ENCODE results near the gene CDK2.
A peak's percentile ranks its signal among the peaks of the same experiment; 100 is the strongest.
"Not testable (repeated sequence)": the region's sequence is repeated elsewhere in the genome, so short reads cannot be mapped to it uniquely, and the experiment has no call there.

CDK2 gene

DNA sequence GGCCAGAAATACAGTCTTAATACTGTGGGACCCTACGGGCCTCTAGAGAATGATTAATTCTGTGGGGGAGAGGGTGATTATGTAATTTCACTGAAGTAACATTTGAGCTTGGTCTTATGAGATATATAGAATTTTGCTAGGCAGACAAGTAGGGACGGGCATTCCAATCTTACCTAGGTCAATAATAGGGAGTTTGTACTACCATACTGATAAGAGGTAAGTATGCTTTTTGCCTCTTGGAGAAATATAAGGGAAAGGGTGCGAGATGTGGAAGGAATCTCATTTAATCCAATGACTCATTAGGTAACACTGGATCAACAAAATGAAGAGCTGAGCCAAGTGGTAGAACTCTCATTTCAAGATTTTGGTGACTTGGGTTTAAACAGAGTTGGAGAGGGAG, 12.4 kb downstream of the CDK2 start:
- DNase-seq (ENCODE audit: low read depth): no peak

- not testable (repeated sequence) for DNase-seq (ENCODE audit: low read depth)
Observed at GRCh38 chr12:55981882-55982281, 15.3 kb downstream of the CDK2 start.

GRCh38 chr12:55982319-55982936, 15.8 kb downstream of the CDK2 start:
- no peak for DNase-seq (ENCODE audit: low read depth)

- no peak for DNase-seq (ENCODE audit: low read depth)
Observed at GRCh38 chr12:55983232-55983842, 16.7 kb downstream of the CDK2 start.

DNA sequence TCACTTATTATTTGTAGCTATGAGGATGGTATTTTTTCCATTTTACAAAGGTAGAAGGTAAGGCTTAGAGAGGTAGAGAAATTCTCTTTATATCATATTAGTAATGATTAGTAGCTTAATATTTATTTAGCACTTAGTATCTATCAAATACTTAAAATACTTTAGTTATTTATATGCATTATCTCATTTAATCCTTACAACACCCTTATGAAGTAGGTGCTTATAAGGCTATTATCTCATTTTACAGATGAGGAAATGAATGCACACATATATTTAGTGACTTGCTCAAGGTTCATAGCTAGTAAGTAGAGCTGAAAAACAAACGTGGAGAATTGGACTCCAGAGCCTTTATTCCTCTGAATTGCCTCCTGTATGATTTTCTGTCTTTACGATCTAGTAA, 18.2 kb downstream of the CDK2 start:
- no peak for DNase-seq (ENCODE audit: low read depth)

- no peak for DNase-seq (ENCODE audit: low read depth)
Observed at GRCh38 chr12:55985341-55985740, 18.7 kb downstream of the CDK2 start.

GRCh38 chr12:55985976-55986375, 19.3 kb downstream of the CDK2 start:
- DNase-seq (ENCODE audit: low read depth): not testable (repeated sequence)

DNA sequence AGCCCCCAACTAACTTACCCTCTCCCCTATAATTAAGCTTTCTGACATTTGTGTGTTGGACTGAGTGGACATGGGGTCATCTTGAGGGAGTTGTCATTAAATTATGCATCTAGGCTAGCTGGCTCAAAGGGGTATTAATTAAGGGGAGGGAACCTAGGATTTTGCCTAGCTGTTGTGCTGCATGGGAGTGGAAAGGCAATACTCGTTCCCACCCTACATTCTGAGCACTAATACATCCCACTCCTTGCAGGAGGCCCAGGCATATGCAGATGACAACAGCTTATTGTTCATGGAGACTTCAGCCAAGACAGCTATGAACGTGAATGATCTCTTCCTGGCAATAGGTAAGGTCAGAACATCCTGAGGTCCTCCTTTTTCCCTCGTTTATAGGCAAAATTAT, 24.5 kb downstream of the CDK2 start:
- no peak for DNase-seq (ENCODE audit: low read depth)

DNA sequence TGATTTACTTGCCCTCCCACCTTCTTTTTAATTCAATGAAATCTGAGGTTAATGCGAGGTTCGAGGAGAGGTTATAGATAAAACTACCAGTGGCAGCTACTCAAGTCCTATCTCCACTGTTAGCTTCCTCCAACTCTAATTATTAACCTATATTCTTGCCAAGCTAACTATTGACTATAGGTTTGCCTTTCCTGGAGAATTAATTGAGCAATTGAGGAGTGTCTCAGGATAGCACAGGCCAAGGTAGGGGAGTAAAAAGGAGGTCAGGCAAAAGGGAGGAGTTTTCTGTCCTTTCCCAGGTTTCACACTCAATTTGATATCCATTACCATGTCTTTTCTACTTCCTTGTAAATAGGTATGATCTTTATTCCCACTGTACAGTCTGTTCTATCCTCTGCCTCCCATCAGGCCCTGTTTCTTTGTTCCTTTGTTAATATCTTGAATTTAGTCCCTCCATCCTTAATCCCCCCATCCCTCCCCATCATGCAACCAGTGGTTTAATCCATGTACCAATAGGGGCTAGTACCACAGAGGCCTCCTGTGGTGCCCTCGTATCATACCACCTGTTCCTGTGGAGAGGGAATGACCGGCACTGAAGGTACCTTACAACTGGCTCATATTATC, 26.7 kb downstream of the CDK2 start:
- no peak for DNase-seq (ENCODE audit: low read depth)

GRCh38 chr12:55995366-55995765, 28.7 kb downstream of the CDK2 start:
- no peak for DNase-seq (ENCODE audit: low read depth)

- peak; percentile 47 for DNase-seq (ENCODE audit: low read depth)
Observed at GRCh38 chr12:55996201-55996714, 29.6 kb downstream of the CDK2 start.

GRCh38 chr12:55996715-55997534, 30.3 kb downstream of the CDK2 start, which contains the start of gene SUOX:
SUOX (plus strand) TSS chr12:55997276; CDS start chr12:56002222, 4,946 bp downstream.
- no peak for DNase-seq (ENCODE audit: low read depth)

DNA sequence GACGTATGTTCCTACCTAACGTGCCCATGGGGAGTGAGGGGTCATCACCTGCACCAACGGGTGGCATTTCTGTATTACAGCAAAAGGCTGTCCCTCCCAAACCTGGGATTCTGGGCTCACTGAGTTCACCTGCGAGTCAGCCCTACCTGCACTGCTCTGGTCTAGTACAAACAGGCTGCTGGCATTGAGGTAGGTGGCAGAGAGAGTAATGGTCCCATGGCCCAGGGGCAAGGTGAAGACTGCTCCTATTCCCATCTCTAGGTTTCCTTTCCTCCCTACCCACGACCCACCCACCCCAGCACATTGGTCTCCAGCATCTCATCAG, 30.9 kb downstream of the CDK2 start:
- DNase-seq (ENCODE audit: low read depth): no peak

GRCh38 chr12:55999522-55999921, 32.9 kb downstream of the CDK2 start:
- DNase-seq (ENCODE audit: low read depth): not testable (repeated sequence)

- not testable (repeated sequence) for DNase-seq (ENCODE audit: low read depth)
Observed at GRCh38 chr12:55999999-56000540, 33.4 kb downstream of the CDK2 start.

DNA sequence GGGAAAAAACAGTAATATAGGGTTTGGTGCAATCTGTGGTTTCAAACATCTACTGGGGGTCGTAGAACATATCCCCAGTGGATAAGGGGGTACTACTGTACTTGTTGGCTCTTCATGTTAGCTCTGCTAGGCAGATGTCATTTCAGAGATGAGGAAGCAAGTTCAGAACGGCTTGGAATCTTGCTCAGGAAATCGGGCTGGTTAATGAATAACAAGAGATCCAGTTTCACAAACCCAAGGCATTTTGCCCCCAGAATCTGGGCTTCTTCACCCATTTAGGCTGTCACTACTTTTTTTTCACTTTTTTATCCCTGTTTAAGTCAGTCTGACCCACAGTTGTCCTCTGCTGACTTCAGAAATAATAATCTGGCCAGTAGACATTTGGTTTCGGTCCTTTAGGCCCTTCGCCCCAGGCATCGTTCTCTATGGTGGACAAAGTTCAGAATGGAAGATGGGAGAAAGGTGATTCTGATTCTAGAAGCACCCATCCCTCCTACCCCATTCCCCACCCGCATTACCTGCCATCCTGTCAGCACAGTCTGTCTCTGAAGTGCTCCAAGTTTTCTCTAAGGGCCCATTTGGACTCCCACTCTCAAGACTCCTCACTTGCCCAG, 35.0 kb downstream of the CDK2 start:
- no peak for DNase-seq (ENCODE audit: low read depth)

GRCh38 chr12:56003376-56003775, 36.7 kb downstream of the CDK2 start:
- DNase-seq (ENCODE audit: low read depth): not testable (repeated sequence)

GRCh38 chr12:56004211-56004610, 37.6 kb downstream of the CDK2 start:
- DNase-seq (ENCODE audit: low read depth): no peak

DNA sequence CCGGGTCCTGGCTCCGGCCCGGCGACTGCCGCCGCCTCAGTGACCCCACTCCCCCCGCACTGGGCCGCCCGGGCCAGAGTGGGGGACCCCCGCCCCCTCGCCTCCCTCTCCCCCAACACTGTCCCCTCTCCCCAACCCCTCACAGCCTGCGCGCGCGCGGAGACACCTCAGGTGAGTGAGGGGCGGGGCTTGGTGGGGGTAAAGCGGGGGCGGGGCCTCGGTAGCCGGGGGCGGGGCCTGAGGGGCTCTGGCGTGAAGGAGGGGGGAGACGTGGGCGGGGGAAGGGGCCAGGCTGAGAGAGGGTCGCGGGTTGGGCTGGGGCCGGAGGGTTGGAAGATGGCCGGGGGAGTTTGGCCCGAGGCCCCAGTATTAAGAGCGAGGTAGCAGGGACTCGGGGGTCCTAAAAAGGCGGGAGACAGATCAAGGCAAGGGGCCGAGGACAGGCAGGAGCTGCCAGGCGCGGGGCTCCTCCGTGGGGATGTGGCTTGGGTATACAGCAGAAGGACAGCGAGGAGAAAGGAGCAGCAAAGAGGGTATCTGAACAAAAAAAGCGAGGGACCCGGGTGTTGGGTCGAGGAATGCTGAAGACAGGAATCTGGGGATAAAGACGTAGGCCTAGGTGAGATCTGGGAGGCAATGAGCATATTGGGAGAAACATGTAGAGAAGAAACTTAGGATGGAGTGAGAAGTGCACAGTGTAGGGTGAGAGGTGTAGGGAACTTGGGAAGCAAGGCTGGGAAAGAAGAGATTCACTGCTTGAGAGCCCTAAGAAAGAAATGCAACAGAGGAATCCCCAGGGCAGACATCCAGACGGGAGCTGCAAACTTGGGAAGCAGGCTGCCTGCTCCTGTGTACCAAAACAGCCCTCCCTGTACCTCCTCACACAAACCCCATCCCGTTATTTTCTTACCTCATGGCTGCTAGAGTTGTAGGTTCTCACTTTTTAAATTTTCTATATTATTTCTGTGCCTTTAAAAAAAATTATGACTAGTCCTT, 41.2 kb downstream of the CDK2 start:
- DNase-seq (ENCODE audit: low read depth): peak; percentile 63

DNA sequence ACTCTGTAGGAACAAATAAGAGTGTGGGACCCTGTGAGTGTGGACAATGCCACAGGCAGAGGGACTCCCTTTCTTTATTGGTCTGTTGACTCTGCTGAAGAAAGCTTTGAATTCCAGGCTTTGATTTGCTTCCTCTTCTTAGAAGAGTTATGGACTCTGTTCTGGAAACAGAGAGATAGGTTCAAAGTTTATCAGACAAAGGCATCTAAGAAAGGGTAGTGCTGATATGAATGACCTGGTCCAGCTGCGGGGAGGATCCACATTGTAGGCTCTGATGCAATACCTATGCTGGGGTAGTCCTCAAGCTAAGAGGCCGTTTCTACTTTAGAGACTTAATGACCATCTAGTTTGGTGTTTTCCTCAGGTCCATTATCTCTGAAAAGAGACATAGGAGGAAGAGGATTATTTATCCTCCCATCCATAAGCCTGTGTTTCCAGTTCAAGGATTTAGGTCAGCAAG, 43.5 kb downstream of the CDK2 start:
- no peak for DNase-seq (ENCODE audit: low read depth)

Data from T follicular helper cell (primary cell).